C4-2B (cell line): ENCODE results near the gene GPR42.

Experiments used
- ZFX ChIP-seq: fragments of 450-650 bp; IDR thresholded peaks from 2 replicates; pipeline ENCODE4 v1.6.1; 2017
- TF ChIP-seq, protein P1 (sequence below): fragments of 450-650 bp; conservative IDR thresholded peaks from 2 replicates; pipeline ENCODE4 v1.5.1; 2017; ENCODE audit warnings: mild to moderate bottlenecking

DNA sequence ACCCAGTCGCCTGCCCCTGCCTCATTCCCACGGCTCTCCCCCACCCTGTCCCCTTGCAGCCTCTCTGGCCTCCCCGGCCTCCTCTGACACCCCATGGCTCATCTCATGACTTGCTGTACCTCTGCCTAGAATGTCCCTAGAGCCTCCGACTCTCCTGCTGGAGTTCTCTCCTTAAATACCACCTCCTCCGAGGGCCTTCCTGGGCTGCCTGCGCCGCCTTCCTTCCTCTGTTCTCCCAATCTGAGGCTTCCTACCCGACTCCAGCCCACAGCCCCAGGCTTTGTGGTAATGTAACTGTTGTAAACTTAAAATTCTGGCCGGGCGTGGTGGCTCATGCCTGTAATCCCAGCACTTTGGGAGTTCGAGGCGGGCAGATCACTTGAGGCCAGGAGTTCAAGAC, 27.7 kb downstream of the GPR42 start:
- TF ChIP-seq, protein P1, sequence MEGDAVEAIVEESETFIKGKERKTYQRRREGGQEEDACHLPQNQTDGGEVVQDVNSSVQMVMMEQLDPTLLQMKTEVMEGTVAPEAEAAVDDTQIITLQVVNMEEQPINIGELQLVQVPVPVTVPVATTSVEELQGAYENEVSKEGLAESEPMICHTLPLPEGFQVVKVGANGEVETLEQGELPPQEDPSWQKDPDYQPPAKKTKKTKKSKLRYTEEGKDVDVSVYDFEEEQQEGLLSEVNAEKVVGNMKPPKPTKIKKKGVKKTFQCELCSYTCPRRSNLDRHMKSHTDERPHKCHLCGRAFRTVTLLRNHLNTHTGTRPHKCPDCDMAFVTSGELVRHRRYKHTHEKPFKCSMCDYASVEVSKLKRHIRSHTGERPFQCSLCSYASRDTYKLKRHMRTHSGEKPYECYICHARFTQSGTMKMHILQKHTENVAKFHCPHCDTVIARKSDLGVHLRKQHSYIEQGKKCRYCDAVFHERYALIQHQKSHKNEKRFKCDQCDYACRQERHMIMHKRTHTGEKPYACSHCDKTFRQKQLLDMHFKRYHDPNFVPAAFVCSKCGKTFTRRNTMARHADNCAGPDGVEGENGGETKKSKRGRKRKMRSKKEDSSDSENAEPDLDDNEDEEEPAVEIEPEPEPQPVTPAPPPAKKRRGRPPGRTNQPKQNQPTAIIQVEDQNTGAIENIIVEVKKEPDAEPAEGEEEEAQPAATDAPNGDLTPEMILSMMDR: no peak
- no peak for TF ChIP-seq ZFX
